IMR-90 (cell line): ENCODE results near the gene RCN2. TPM values are rescaled to one million over a fixed set of nuclear protein-coding genes. Genes with fewer than 3 reads are reported as not detected.
"Not testable (repeated sequence)": the region's sequence is repeated elsewhere in the genome, so short reads cannot be mapped to it uniquely, and the experiment has no call there.

Source experiments
- ATAC-seq: fragments of 200-7000 bp; cut with Tn5 transposase; 2 replicates; pipeline ENCODE4 v1.9.1; 2020; ENCODE audit warnings: low read depth, mild to moderate bottlenecking, moderate library complexity
- BruUV-seq: library from RNA; stranded (reverse); fragments of 400-500 nt; replicated peaks from 2 replicates; lab custom pipeline; 2021; lab: Mats Ljungman, UMichigan
- CTCF ChIA-PET: fragments of 300-600 bp; formaldehyde crosslinking; extraction: SDS; loops from one replicate; lab custom pipeline; 2021; ENCODE audit warnings: antibody characterized with exemption; lab: Yijun Ruan, JAX
- POLR2A ChIA-PET: fragments of 300-600 bp; sonication (Branson Sonifier 250); formaldehyde crosslinking; loops from one replicate; lab custom pipeline; 2022; ENCODE audit warnings: antibody characterized with exemption; ENCODE audit not compliant: unreplicated experiment; lab: Charles Lee
- DNase-seq: peaks from one replicate; pipeline ENCODE4 v3.0.0; 2013
- H2AFZ ChIP-seq: replicated peaks from 2 replicates; pipeline ENCODE3; 2013; ENCODE audit warnings: low read length, mild to moderate bottlenecking; ENCODE audit not compliant: poor library complexity
- H2AK5ac ChIP-seq: 2 replicates; pipeline ENCODE4 v1.6.1; 2013; ENCODE audit warnings: low read depth, low read length, inconsistent platforms
- H2AK9ac ChIP-seq: replicated peaks from 2 replicates; pipeline ENCODE3; 2013; ENCODE audit warnings: mild to moderate bottlenecking, low read depth, low read length, moderate library complexity; ENCODE audit not compliant: poor library complexity
- H2BK120ac ChIP-seq: 2 replicates; pipeline ENCODE4 v1.6.1; 2013; ENCODE audit warnings: low read depth, low read length, inconsistent platforms
- H2BK15ac ChIP-seq: 3 replicates; pipeline ENCODE4 v1.6.1; 2013; ENCODE audit warnings: low read depth, low read length, inconsistent platforms
- H2BK20ac ChIP-seq: 2 replicates; pipeline ENCODE4 v1.6.1; 2013; ENCODE audit warnings: low read depth, mild to moderate bottlenecking, inconsistent platforms, low read length, moderate library complexity
- H2BK5ac ChIP-seq: 2 replicates; pipeline ENCODE4 v1.6.1; 2013; ENCODE audit warnings: mild to moderate bottlenecking, low read depth, low read length, inconsistent platforms; ENCODE audit not compliant: poor library complexity, severe bottlenecking
- H3K14ac ChIP-seq: replicated peaks from 2 replicates; pipeline ENCODE4 v1.6.1; 2013; ENCODE audit warnings: low read depth, low read length, inconsistent platforms
- H3K18ac ChIP-seq: 2 replicates; pipeline ENCODE4 v1.6.1; 2013; ENCODE audit warnings: low read depth, low read length, control low read depth
- H3K23ac ChIP-seq: 2 replicates; pipeline ENCODE4 v1.6.1; 2013; ENCODE audit warnings: low read depth, low read length, inconsistent platforms
- H3K27ac ChIP-seq: 2 replicates; pipeline ENCODE4 v1.5.1; 2013; ENCODE audit warnings: mild to moderate bottlenecking, control low read depth, low read length; ENCODE audit not compliant: insufficient read depth
- H3K27me3 ChIP-seq: 2 replicates; pipeline ENCODE4 v1.6.1; 2013; ENCODE audit warnings: low read length; ENCODE audit not compliant: control insufficient read depth, insufficient read depth
- H3K36me3 ChIP-seq: 2 replicates; pipeline ENCODE4 v1.6.1; 2013; ENCODE audit warnings: low read length, mixed read lengths; ENCODE audit not compliant: control insufficient read depth, insufficient read depth
- H3K4ac ChIP-seq: 2 replicates; pipeline ENCODE4 v1.6.1; 2013; ENCODE audit warnings: low read depth, low read length, inconsistent platforms
- H3K4me1 ChIP-seq: 2 replicates; pipeline ENCODE4 v1.6.1; 2013; ENCODE audit warnings: low read length, mixed read lengths; ENCODE audit not compliant: control insufficient read depth, insufficient read depth
- H3K4me2 ChIP-seq: 2 replicates; pipeline ENCODE4 v1.6.1; 2013; ENCODE audit warnings: low read depth, mild to moderate bottlenecking, control low read depth, low read length, moderate library complexity
- H3K4me3 ChIP-seq: 2 replicates; pipeline ENCODE4 v1.5.1; 2013; ENCODE audit warnings: low read depth, mild to moderate bottlenecking, control low read depth, low read length, moderate library complexity; ENCODE audit not compliant: insufficient read depth
- H3K56ac ChIP-seq: 2 replicates; pipeline ENCODE4 v1.6.1; 2013; ENCODE audit warnings: low read length, inconsistent platforms; ENCODE audit not compliant: insufficient read depth; ENCODE audit errors: extremely low read depth
- H3K79me1 ChIP-seq, 2 experiments: 2 replicates each; pipeline ENCODE4 v1.6.1; 2013; ENCODE audit warnings: low read length in 2 of 2, inconsistent platforms in 1 of 2, low read depth in 1 of 2
- H3K9ac ChIP-seq: 2 replicates; pipeline ENCODE4 v1.6.1; 2013; ENCODE audit warnings: low read depth, low read length, control low read depth
- H3K9me1 ChIP-seq: 2 replicates; pipeline ENCODE4 v1.6.1; 2013; ENCODE audit warnings: low read length, inconsistent platforms; ENCODE audit not compliant: insufficient read depth
- H3K9me3 ChIP-seq: 2 replicates; pipeline ENCODE4 v1.6.1; 2013; ENCODE audit warnings: low read length; ENCODE audit not compliant: control insufficient read depth, insufficient read depth
- H4K20me1 ChIP-seq: 2 replicates; pipeline ENCODE4 v1.6.1; 2013; ENCODE audit warnings: low read length, inconsistent platforms; ENCODE audit not compliant: insufficient read depth
- H4K5ac ChIP-seq: 2 replicates; pipeline ENCODE4 v1.6.1; 2013; ENCODE audit warnings: mild to moderate bottlenecking, low read depth, low read length, control low read depth
- H4K8ac ChIP-seq, 2 experiments: 2 replicates each; pipeline ENCODE4 v1.6.1; 2013; ENCODE audit warnings: low read depth in 2 of 2, low read length in 2 of 2, control low read depth in 1 of 2, inconsistent platforms in 1 of 2
- H4K91ac ChIP-seq: 2 replicates; pipeline ENCODE4 v1.6.1; 2013; ENCODE audit warnings: low read depth, low read length, inconsistent platforms; ENCODE audit not compliant: insufficient read depth
- WGBS, 2 experiments: methylation state at CpG; one replicate each; pipeline versions ENCODE4 v1.1.5 to v1.1.7; 2013; ENCODE audit warnings: missing lambda C conversion rate in 2 of 2; ENCODE audit not compliant: insufficient read length in 1 of 2; ENCODE audit errors: extremely low coverage in 2 of 2; 5-methylcytosine and 5-hydroxymethylcytosine counted together
- dilution Hi-C: fragments of 300-500 bp; cut with HindIII; formaldehyde crosslinking; loops from one replicate; pipeline ENCODE4 v1.14.3; 2018; ENCODE audit warnings: low sequenced_read_pairs; ENCODE audit not compliant: unreplicated experiment
- in situ Hi-C: fragments of 300-500 bp; cut with MboI; formaldehyde crosslinking; loops from 3 replicates; pipeline ENCODE4 v1.14.3; 2019; ENCODE audit warnings: low sequenced_read_pairs, inconsistent platforms, mixed read lengths
- intact Hi-C: fragments of 100-400 bp; cut with micrococcal nuclease; formaldehyde crosslinking; loops from 2 replicates; pipeline ENCODE4 v1.10.0; 2022
- polyA plus RNA-seq, 3 experiments: library from polyadenylated mRNA; depleted of rRNA; stranded (reverse); fragments of >200 nt; gene quantifications; 2 replicates each; pipeline ENCODE4 v1.2.3, GENCODE V29; 2012; ENCODE audit warnings: low replicate concordance in 1 of 3
- total RNA-seq: library from RNA; depleted of rRNA; stranded (reverse); fragments of >200 nt; gene quantifications from 2 replicates; pipeline ENCODE4 v1.2.3, GENCODE V29; 2012

Gene RCN2
- total and polyA plus RNA-seq, 2 of the 4 experiments (the other 2 are of a cell fraction) = 12.0 to 56.5 TPM

DNA sequence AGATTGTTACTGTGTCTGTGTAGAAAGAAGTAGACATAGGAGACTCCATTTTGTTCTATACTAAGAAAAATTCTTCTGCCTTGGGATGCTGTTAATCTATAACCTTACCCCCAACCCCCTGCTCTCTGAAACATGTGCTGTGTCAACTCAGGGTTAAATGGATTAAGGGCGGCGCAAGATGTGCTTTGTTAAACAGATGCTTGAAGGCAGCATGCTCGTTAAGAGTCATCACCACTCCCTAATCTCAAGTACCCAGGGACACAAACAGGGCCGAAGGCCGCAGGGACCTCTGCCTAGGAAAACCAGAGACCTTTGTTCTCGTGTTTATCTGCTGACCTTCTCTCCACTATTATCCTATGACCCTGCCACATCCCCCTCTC lies 31.6 kb upstream of the RCN2 start:
- H3K27me3 ChIP-seq, H3K4me1 ChIP-seq, H2BK20ac ChIP-seq, dilution Hi-C loops, CTCF ChIA-PET, H3K4ac ChIP-seq, H2BK15ac ChIP-seq, H2BK5ac ChIP-seq, POLR2A ChIA-PET, DNase-seq, H4K8ac ChIP-seq, H3K9me3 ChIP-seq, H3K9me1 ChIP-seq, H2AFZ ChIP-seq, H3K36me3 ChIP-seq, H3K18ac ChIP-seq, in situ Hi-C loops, H4K5ac ChIP-seq, H3K56ac ChIP-seq, H3K9ac ChIP-seq, H2AK5ac ChIP-seq, H3K23ac ChIP-seq, H3K14ac ChIP-seq, H3K4me2 ChIP-seq, H3K4me3 ChIP-seq, H2AK9ac ChIP-seq, intact Hi-C loops, ATAC-seq, H4K91ac ChIP-seq, BruUV-seq, H4K20me1 ChIP-seq, H2BK120ac ChIP-seq, H3K27ac ChIP-seq: not testable (repeated sequence)
- H3K79me1 ChIP-seq = peaks cover 22 to 37% of the 10 kb centered on the region in 2 experiments
- no CpG with 5 or more reads among the region's 6 CpGs for WGBS, 2 experiments
